Activated naive CD4-positive, alpha-beta T cell (primary cell): ENCODE measurements around the gene SNX21.
A peak's percentile ranks its signal among the peaks of the same experiment; 100 is the strongest.
"Not testable (repeated sequence)": the region's sequence is repeated elsewhere in the genome, so short reads cannot be mapped to it uniquely, and the experiment has no call there.

Experiments
- DNase-seq, 4 experiments: peaks; one replicate each; lab custom pipeline; 2025; lab: John Stamatoyannopoulos, UW

Gene SNX21

DNA sequence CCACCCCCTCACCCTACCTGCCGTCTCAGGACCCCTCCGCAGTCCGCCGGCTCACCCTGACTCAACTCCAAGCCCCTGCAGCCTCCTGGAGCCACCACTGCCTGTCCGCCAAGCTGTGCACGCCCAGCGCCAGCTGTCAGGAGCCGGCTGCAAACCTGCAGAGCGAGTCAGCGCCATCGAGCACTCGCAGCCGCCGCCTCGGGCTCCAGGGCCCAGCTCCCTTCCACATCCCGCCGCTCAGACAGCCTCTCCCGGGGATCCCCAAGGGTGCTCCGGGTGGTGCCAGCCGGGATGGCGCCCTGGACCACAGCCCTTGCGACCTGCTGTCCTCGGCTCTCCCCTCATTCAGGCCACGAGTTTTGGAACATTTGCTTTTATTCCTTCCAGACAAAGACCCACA lies 10.7 kb upstream of the SNX21 start:
- no peak for DNase-seq

DNA sequence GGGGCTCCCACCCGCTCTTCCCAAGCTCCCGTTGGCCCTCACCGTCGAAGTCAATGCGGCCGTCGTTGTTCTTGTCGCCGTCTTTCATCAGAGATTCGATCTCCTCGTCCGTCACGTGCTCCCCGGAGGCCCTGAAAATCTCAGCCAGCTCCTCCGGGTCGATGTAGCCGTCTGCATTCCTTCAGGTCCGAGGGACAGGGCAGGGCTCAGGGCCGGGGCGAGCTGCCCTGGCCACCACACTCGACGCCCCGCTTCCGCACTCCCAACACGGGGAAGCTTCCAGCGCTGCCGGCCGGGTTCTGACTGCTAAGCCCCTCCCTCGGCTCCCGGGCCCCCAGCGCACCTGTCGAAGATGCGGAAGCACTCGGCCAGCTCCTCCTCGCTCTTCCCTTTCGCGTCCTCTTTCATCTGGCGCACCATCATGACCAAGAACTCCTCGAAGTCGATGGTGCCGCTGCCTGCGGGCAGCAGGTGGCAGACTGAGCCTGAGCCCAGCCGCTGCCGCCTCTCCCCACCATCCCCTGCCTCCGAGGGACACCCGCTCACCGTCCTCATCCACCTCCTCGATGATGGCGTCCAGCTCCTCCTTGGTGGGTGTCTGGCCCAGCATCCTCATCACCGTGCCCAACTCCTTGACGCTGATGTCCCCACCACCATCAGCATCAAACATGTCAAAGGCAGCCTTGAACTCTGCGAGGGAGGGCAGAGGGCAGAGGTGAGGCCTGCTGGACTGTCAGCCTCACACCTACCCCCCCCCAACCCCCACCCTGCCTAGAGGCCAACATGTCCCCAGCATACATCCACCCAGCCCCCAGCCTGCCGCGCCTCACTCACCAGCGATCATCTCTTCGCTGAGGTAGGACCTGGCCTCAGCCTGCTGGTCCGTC lies 9.4 kb upstream of the SNX21 start:
- peak in 2 of 4 experiments; percentile 11 to 35 for DNase-seq

DNA sequence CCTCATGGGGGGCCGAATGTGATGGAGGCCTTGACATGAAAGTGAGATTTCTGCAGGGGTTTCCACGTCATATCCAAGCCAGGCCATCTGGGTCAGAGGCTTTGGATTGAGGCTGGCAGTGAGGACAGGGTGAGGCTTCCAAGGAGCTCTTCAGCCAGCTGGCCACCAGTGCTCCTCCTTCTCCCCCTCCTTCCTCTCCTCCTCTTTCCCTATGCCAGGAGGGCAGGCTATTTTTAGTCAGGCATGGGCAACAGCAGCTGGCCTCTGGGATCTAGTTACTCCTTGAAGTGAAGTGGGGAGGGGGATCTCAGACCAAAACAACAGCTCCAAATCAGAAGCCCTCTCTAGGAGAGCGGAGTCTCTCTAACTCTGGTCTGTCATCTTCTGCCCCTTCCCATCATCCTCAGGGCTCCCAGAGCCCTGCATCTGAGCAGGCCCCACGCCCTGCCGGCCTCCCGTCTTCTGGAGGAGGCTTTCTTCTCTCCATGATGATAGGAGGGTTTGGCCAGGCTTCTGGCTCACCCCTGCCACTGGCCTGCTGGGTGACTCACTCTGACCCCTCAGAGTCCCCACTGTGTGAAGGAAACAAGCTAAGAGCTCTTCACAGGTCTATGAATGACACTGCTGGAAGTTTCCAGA lies 7.1 kb upstream of the SNX21 start:
- DNase-seq: no peak

DNA sequence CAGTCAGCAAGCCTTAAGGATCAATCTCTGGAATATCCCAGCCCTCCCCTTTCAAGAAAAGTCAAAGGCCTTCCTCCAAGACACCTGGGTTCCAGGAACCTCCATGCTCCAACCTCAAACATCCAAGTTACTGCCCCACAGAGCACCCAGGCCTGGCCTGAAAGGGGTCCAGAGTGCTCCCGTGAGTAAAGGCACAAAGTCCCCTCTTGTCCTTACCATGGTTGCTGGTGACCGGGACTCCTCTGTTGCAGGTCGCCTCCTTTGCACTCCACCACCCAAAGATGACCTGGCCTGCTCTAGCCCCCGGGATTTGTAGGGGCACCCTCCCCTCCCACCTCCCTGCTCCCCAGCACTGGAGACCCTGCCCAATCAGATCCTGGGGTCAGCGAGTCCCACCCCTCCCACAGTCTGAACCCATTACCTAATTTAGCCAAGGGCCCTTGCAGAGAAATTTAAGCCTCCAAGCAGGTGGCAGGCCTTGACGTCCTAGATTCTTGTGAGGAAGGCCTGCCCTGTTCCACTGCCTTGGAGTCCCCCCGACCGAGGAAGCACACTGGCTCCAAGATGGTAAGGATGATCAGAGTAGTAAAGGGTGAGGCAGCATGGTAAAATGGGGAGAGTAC lies 6.5 kb upstream of the SNX21 start, which contains the start of gene TNNC2:
Gene TNNC2, minus strand, starts transcription at position 283 of the 623 bp plus-strand sequence. Its CDS starts 64 bp downstream, at position 219.
- DNase-seq: no peak

DNA sequence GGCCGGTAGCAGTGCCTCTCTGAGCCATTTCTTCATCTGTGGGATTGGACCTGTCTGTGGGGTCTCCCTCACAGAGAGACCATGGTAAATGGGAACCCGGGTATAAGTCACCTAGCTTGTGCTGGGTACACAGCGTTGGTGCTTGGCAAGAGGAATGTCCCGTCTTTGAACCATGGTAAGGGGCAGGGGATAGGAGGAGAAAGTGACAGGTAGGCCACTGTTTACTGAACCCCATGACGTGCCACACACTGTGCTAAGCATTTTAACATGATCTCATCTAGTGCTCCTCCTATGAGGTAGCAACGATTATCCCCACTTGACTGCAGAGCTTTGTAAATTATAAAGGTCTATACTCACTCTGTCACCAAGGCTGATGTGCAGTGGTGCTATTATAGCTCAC lies 5.9 kb upstream of the SNX21 start:
- no peak for DNase-seq

DNA sequence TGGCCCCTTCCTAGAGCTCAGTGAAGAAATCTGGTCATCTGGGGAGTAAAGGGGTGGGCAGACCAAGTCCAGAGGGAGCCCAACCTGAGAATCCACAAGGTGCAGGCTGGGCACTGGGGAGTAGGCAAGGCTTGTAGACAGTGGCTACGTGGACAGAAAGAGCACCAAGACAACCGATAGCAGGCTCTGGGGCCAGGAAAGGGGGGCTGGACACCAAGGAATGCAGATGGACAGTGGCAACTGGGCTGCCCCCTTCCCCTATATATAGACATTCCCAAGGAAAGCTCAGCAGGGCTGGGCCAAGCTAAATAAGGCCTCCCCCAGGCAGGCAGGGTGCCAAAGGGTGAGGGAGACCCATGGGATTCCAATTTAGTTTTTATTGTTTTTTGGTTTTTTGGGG lies 5.0 kb upstream of the SNX21 start:
- no peak for DNase-seq

DNA sequence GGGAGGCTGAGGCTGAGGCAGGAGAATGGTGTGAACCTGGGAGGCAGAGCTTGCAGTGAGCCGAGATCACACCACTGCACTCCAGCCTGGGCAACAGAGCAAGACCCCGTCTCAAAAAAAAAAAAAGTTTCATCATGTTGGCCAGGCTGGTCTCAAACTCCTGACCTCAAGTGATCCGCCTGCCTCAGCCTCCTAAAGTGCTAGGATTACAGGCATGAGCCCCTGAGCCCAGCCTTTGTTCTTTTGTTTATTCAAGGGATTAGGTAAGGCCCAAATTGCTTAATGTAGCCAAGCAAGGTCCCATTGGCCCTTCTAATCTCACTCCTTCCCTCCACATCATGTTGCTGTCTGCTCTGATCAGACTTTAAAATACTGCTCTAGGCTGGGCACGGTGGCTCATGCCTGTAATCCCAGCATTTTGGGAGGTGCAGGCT lies 3.9 kb upstream of the SNX21 start:
- not testable (repeated sequence) for DNase-seq

DNA sequence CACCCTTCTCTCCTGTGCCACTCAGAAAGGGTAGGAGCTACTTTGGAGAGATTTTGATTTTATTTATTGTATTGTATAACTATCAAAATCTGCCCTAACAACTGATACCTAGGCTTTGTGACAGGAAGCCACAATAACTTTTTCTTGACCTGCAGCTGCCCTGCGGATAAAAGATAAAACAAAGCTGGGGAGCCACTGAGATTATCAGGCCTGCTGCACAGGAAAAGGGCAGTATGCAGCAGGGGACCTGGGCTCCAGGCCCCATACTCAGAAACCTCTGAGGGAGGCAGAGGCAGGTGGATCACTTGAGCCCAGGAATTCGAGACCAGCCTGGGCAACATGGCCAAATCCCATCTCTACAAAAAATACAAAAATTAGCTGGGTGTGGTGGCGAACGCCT lies 980 bp upstream of the SNX21 start:
- DNase-seq: no peak

DNA sequence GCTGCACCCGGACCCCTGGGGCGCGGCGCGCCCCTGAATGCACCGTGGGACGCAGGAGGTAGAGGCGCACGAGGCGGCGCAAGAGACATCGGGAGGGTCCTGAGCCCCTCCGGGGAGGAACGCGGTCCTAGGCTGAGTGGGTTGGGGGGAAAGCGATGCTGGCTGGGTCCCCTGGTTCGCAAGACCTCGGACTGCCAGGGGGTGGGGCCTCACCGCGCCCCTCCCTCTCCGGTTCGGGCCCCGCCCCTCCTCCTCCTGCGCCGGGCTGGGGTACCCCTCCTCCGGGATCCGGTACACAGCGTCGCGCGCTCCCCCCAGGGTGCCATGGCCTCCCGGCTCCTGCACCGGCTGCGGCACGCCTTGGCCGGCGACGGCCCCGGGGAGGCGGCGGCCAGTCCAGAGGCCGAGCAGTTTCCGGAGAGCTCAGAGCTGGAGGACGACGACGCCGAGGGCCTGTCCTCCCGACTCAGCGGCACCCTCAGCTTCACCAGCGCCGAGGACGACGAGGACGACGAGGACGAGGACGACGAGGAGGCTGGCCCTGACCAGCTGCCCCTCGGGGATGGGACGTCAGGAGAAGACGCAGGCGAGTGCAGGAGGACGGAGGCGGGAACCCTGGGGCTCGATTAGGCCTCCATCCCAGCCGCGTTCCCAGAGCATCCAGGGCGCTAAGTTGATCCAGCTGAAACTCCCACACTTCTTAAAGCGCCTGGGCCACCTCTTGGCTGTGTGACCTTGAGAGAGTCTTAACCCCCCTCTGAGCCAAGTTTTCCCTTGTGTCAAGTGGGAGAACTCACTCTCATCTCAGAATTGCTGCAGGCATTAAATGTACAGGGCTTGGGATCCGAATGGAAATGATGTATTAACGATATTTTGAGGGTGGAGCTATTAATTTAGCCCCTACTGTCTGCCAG lies 541 bp downstream of the SNX21 start:
- peak in 2 of 4 experiments; percentile 26 to 49 for DNase-seq

DNA sequence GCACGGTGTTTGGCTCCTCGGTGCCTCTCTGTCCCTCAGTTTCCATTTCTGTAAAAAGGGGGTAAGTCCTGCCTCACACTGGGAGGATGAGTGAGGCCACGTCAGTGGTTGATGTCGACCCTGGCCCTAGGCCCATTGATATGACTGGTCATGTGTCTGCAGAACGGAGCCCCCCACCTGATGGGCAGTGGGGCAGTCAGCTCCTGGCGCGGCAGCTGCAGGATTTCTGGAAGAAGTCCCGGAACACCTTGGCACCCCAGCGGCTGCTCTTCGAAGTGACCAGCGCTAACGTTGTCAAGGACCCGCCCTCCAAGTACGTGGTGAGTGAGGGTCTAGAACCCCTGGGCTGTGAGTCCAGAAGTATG lies 1.2 kb downstream of the SNX21 start:
- no peak for DNase-seq

DNA sequence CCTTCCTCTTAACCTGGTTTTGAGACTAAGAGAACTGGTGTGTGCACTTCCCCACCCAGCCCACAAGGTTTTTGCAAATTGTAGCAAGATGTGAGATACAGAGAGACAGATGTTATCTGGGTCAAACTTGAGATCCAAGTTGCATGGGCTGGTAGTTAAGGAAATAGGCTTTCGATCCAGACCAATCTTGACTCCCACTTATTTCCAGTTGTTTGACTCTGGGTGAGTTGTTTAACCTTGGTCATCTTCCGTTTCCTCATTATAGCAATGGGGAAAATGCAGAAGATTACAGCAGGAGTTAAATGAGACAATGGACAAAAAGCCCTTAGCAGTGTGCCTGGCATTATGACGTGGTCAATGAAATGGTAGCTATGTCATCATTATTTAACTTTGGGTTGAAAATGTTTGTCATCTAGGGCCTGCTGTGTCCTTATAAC lies 1.7 kb downstream of the SNX21 start:
- DNase-seq: no peak

DNA sequence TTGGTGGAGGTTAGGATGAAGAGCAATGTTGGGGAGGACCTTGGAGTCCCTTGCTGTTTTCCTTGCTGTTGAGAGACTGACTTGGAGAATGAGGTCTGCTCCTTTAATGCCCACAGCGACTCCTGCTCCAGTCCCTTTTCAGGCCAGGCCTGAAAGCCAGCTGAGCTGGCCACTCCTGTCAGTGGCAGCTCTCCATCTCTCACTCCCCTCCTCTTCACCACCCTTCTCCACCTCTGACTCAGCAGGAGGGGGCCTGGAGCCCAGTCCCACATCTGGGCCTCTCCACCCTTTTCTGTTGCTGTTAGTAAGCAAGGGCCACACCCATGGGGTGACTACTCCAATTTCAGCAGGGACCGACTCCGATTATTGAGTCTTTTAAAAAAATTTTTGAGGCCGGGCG lies 2.2 kb downstream of the SNX21 start:
- DNase-seq: no peak

DNA sequence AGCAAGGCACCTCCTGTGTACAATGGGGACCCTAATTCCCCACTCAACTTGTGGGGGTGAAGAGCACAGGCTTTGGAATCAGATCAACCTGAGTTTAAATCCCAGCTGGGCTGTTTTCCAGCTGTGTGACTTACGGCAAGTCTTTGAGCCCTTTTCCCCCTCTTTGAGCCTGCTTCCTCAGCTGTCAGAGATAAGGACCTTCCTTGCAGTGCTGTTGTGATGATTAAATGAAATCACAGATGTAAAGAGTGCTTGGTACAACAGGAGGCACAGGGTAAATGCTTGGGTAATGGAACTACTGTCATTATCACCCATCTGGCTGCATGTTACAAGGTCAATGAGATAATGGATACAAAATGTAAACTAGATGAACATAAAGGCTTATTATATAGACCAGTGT lies 3.2 kb downstream of the SNX21 start:
- DNase-seq: no peak

DNA sequence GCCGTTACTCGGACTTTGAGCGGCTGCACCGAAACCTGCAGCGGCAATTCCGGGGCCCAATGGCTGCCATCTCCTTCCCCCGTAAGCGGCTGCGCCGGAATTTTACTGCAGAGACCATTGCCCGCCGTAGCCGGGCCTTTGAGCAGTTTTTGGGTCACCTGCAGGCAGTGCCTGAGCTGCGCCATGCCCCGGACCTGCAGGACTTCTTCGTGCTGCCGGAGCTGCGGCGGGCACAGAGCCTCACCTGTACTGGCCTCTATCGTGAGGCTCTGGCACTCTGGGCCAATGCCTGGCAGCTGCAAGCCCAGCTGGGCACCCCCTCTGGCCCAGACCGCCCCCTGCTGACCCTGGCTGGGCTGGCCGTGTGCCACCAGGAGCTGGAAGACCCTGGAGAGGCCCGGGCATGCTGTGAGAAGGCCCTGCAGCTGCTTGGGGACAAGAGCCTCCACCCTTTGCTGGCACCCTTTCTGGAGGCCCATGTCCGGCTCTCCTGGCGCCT lies 7.2 kb downstream of the SNX21 start:
- DNase-seq: no peak

DNA sequence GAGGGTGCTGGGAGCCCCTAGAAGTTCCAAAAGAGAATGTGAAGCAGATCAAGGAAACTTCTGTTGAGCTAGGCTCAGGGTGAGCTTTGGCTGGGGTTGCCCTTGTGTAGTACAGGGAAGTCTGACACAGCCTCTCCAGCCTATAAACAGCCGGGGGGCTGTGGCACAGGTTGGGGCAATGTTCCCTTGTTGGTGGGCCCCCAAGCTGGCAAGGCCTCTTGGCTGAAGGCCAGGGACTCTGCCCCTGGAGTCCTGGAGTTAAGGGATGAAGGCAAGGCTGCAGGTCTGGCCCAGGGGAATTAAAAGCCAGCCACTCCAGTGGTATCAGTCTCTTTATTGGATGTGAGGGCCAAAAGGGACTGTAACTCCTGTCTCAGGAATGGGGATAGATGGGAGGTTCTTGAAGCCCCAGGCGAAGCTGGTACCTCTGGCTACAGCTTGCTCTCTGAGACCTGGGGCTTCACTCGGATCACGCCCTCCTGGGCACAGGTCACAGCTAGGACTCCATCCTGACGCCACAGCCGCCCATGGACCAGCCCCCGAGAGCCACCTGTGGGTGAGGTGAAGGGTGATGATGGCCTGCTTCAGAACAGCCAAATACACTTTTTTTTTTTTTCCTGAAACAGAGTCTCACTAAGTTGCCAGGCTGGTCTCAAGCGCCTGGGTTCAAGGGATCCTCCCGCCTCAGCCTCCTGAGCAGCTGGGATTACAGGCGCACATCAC lies 8.0 kb downstream of the SNX21 start:
- no peak for DNase-seq

DNA sequence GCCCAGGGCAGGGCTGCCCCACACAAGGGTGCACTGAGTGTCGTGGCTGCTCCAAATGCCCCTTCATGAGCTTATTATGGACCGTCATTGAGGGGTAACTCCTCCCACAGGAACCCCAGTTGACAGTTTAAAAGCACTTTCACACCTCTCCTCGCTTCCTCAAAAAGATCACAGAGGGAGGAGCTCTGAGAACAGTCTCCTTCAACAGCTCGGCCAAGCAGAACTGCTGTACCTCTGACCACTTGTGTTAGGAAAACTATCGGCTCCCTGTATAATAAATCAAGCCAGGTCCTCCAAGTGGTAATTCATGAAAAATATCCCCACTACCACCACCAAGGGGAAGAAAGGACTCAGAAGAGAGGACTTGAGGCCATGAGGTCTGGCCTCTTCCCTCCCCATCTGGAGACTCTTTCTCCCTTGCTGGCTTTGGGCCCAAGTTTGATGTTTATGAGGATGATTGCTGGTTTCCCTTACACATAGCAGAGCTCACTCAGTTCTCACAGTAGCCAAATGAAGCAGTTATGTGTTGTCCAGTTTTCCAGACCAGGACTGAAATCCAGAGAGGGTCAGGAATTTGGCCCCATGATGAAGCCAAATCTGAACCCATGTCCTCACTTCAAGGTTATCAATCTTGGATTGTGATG lies 8.7 kb downstream of the SNX21 start:
- DNase-seq: no peak

DNA sequence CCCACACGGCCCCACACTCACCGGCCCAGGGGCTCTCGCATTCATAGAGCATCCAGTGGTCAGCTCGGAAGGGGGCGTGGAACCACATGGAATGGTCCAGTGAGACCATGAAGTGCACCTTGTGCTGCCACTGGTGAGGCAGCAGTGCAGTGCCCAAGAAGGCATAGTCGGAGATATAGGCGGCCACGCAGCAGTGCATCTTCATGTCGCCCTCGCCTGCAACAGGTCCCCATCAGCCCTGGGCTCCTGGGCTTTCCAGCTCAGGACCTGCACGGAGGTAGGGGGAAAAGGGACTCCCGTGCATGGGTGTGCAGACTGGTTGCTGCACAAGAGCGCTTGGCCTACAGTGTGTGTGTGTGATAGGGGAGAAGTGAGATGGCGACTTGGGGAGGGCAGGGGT lies 9.9 kb downstream of the SNX21 start:
- DNase-seq: no peak

DNA sequence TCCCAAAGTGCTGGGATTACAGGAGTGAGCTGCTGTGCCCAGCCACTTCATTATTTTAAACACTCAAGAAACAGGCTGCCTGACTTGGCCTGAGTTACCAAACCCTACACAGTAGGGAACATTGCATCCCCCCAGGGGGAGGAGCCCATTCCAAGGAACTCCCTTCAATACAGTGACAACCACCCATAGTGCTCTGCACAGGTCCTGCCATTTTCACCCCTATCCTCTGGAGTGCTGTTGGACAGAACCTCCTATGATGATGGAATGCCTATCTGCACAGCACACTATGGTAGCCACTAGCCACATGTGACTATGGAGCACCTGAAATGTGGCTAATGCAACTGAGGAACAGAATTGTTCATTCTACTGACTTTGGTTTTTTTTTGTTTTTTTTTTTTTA lies 11.9 kb downstream of the SNX21 start:
- DNase-seq: no peak

DNA sequence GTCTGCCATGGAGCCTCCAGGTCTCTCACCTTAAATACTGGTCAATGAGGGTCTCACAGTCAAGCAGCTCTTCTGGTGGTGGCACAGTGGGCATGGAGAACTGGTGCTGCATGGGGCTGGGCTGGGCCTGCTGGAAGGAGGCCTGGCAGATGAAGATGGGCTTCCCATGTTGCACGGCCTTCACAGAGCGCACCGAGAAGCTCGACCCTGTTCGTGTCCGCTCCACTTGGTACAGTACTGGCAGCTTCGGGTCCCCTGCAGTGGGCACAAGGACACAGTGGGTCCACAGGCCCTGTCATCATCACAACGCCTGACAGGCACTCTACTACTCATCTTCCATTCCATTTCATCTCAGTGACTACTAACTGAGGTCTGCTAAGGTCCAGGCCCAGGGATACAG lies 14.8 kb downstream of the SNX21 start:
- DNase-seq: no peak

DNA sequence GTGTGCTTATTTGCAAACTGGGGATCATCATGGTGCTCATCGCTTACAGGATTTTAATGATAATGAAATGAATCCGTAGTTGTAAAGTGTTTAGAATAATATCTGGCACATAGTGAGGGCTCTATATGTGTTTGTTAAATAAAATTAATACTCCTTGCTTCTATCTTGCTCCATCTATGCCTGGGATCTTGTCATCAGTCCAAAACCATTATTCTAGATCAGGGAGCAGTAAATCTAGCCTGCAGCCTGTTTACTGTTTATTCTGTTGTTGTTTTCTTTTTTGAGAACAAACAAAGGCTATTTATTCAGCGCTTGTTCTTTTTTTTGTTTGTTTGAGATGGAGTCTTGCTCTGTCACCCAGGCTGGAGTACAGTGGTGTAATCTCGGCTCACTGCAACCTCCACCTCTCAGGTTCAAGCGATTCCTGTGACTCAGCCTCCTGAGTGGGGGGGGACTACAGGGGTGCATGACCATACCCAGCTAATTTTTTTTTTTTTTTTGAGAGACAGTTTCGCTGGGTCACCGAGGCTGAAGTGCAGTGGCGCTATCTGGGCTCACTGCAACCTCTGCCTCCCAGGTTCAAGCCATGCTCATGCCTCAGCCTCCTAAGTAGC lies 15.5 kb downstream of the SNX21 start:
- no peak for DNase-seq
